Activated CD4-positive, alpha-beta T cell treated with anti-CD3 and anti-CD28 coated beads, Interleukin-2, amount 50 U/mL, for 1 hour (primary cell): Measurements from ENCODE around the gene DOCK11.

Source experiments
- DNase-seq: peaks from one replicate; pipeline ENCODE4 v3.0.0-alpha.2; 2020

DOCK11 gene

DNA sequence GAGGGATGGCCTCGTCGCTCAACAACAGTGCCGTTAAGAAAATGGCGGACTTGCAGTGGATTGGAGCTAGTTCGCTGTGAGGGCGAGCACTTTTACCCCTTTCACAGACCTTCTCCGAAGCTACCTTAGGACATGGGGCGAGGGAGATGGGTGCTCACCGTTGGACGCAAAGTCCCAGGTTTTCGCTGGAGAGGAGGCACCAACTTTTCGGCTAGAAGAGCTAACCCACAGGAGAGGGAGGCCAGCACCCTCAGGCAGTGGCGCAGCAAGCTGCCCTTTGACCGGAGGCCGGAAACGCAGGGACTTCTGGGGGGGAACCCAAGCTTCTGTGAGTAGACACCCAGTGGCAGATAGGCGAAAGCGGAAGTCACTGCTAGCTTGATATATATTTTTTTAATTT lies 138.7 kb downstream of the DOCK11 start:
- no peak for DNase-seq

DNA sequence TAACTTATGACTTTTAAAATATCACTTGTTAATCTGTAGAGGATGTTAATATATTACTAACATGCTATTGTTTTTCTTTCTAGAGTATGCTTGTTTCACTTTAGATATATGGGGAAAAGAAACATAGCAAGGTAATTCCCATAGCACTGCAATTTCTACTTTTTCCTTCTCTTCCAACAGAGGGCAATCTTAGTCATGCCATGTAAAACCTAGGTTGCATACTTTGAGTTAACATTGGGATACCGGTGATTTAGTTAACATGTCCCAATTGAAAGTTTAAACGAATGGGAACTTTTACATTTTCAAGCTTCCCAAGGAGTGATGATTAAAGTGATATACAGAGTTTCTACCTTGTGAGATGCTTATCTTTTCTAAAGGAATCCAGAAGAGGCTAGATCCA lies 142.4 kb downstream of the DOCK11 start:
- no peak for DNase-seq

DNA sequence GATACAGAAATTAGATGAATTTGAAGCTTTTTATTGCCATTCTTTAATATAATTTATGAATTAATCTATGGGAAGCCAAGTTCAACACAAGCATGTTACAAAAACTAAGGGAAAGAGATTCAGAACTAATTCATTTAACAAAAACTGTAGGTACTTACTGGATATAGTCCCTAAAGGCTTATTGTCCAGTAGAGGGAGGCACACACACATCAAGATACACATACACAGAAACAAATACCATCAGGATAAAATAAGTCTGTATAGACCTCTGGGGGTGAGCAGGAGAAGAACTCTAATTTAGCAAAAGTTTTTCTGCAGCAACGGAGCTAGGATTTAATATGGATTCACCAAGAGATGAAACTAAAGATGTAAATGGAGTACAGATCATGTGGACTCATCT lies 148.8 kb downstream of the DOCK11 start:
- no peak for DNase-seq

DNA sequence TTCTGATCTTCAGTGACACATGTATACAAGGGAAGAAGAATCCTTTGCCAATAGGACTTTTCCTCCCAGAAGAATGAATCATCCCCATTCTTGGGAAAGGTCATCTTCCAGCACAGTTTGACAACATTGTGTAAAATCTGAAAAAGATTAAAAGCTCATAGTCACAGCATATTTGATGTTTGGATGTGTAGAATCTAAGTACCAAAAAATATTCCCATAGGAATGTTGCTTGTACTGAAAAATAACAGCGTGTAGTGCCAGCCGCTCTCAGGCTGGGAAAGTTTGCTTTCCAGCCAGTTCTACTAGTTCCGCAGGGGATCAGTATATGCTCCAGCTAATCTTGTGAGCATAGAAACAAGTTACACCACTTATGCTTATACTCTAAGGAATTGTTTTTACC lies 157.1 kb downstream of the DOCK11 start:
- DNase-seq, result no peak

DNA sequence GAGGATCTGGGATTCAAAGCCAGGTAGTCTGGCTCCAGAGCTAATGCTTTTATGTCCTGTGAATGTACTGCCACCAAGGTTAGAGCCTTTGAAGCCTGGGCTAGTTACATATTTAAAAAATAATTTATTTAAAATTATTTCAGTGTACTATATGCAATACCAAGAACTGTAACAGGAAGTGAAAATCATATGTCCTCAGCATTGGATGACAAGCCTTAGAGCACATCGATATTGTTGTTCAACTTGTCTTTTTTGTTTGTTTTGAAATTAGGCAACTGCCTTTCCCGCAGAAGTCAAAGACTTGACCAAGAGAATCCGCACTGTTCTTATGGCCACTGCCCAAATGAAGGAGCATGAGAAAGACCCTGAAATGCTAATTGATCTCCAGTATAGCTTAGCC lies 158.7 kb downstream of the DOCK11 start:
- DNase-seq, result no peak

DNA sequence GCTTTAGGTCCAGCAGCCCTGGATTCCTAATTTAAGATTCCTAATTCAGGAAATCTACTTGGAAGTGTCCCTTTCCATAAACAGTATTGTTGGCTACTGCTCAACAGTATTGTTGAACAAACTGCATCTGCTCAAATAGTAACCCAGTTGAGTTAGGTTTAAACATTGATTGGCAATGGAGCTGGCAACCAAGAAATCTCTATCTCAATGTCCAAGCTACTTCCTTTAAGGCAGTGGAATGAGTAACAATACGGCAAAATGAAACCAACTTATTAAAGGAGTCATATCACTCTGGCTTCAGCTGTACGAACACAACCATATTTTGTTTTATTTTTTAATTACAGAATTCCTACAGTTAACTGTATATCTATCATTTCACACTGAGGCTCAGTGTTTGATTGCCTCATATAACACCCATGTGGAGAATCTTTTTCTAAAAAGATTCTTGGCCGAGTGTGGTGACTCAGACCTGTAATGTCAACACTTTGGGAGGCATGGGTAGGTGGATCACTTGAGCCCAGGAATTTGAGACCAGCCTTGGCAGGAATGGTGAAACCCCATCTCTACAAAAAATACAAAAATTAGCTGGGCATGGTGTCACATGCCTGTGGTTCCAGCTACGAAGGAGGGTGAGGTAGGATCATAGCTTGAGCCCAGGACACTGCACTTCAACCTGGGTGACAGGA lies 160.1 kb downstream of the DOCK11 start:
- DNase-seq, result no peak

DNA sequence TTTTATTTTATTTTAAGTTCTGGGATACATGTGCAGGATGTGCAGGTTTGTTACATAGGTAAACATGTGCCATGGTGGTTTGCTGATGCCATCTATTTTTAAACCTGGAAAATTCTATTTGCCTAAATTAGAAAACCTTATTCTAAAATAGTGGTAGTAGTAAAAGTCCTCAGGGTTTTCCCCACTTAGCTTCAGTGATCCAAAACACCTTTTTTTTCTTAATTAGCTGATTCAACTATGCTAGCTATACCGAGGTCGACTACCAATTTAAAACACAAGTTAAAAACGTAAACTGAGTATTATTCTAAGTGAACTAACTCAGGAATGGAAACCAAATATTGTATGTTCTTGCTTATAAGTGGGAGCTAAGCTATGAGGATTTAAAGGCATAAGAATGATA lies 161.8 kb downstream of the DOCK11 start:
- no peak for DNase-seq

DNA sequence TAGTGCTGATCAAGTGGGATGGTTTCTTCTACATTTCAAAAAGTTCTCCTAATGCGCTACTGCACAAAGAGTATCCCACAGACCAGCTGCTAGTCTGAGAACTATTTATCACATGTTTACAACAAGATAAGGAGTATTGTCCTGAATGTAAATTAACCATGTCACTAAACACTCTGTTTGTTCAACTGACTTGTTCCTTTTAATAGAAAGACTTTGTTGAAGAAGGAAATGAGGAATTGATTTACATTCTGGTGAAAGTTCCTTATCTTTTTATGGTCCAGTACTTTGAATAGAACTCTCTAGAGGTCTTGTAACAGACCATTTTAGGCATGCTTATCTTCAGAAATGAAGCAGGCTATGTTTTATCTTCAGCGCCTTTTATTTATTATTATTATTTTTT lies 164.5 kb downstream of the DOCK11 start:
- no peak for DNase-seq

DNA sequence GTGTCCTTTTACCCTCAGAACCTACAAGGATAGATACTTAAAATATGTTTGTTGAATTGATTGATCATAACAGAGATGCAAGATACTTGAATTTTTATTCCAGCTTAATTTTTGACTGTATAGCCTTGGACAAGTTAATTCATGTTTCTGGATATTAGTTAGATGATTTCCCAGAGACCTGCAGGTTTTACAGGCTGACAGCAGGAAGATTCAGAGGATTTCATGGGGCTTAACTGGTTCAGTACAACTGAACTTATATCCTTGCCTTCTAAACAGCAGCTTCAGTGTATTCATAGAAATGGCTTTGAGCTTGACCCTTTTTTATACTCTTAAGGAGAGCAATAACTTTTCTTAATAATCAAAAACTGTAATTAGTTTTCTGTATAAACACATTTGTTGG lies 169.6 kb downstream of the DOCK11 start:
- no peak for DNase-seq

DNA sequence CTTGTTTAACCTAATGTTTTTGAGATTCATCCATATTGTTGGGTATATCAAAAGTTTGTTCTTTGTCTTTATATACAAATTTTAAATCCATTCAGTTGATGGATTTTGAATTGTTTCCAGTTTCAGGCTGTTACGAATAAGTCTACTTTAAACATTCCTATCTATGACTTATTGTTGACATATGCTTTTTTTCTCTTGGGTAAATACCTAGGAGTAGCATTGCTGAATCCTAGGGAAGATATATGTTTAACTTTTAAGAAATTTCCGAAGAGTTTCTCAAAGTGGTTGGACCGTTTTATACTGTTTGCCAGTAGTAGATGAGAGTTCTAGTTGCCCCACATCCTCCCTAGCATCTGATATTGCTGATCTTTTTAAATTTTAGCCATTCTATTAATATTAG lies 170.9 kb downstream of the DOCK11 start:
- DNase-seq, result no peak

DNA sequence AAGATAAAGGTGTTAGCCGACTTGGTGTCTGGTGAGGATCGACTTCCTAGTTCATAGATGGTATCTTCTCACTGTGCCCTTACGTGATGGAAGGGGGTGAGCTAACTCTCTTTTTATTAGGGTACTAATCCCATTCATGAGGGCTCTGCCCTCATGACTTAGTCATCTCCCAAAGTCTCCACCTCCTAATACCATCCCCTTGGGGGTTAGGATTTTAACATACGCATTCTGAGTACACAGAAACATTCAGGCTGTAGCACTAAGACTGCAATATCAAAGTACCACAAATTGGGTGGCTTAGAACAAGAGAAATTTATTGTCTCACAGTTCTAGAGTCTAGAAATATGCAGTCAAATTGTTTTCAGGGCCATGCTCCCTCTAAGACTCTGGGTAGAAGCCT lies 173.8 kb downstream of the DOCK11 start:
- no peak for DNase-seq

DNA sequence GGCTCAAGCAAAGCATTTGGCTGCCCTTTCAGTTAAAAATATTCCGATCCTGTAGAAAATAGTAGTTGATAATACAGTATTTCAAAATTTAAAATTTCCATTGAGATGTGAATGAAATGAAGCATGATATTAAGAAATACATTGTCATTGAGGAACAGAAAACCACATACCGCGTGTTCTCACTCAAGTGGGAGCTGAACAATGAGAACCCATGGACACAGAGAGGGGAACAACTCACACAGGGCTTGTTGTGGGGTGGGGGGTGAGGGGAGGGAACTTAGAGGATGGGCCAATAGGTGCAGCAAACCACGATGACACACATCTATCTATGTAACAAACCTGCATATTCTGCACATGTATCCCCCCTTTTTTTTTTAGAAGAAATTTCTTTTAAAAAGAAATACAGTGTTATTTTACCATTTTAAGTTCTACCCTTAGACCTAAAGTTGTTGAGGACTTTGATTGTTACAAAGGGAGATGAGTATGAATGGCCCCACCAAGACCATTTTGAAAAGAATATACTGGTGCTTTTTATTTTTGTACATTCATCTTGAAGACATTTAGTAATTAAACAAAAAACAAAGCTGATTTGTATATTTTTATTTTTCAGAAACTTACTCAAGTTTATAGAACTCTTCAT lies 179.8 kb downstream of the DOCK11 start:
- DNase-seq, result no peak

DNA sequence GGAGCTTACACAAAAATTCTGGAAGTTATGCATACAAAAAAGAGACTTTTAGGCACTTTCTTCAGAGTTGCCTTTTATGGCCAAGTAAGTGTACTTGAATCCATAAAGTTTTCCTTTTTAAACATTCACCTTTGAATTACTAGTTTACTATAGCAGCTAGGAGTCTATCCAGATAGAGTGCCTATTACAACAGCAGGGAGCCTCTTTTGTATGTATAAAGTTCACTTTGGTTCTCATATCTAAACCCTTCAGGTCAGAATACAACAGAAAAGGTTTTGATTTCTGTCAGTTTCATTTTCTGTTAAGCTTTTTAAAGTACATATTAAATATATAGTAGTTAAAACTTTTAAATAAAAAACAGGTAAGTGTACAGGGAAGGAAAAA lies 180.3 kb downstream of the DOCK11 start:
- DNase-seq, result no peak

DNA sequence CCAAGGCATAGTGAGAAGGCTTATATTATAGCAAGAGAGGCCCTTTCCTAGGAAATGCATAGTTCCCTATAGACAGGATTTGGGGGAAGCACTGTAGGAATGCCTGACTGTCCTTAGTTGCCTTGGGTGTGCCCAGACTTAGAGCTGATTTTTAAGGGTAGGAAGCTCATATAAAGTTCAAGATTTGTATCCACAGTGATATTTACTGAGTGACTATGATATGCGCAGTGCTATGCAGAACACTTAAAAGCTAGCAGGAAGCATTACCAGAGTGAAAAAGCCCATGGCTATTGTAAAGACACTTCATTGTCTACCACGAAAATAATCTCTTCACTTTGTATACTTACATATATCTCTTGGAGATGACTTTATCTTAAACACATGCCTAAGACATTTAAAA lies 181.7 kb downstream of the DOCK11 start:
- no peak for DNase-seq

DNA sequence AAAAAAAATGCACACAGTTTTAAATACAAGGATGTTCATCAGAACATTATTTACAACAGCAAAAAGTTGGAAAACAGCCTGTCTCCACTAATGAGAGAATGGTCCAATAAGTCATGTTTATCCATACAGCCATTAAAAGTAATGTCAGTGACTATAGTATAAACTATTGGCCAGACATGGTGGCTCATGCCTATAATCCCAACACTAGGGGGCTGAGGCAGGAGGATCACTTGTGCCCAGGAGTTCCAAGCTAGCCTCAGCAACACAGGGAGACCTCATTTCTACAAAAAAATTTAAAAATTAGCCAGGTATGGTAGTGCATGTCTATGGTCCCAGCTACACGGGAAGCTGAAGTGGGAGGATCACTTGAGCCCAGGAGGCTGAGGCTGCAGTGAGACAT lies 183.7 kb downstream of the DOCK11 start:
- DNase-seq, result no peak

DNA sequence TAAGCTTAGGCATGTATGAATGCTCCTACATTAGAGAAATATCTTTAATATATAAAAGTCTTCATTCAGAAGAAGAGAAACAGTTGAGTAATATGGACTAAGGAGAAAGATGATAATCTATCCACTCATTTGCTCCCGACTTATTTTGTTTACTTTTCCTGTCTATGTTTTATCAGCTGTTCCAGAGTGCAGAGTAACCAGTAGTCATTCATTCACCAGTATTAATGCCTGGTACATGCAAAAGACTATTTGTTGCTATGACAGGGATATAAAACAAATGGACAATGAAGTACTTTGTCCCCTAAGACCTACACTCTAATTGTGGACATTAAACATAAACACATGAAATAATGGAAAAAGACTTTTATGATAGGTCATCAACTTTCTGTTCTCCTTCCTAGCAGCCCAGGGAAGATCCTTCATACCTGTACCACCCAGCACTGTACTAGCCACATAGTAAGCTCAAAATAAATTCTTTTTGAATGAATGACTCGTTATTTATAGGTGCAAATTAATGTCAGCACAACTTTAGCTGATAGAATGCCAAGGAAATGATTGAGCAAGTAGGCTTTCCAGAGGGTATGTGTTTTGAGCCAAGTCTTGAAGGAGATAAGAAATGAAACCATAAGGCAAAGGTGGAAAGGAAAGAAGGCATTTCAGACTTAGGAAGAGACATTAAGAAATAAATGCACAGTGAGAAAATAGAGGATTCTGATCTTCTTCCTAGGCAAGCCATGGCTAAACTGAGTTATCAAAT lies 186.8 kb downstream of the DOCK11 start:
- DNase-seq, result no peak

DNA sequence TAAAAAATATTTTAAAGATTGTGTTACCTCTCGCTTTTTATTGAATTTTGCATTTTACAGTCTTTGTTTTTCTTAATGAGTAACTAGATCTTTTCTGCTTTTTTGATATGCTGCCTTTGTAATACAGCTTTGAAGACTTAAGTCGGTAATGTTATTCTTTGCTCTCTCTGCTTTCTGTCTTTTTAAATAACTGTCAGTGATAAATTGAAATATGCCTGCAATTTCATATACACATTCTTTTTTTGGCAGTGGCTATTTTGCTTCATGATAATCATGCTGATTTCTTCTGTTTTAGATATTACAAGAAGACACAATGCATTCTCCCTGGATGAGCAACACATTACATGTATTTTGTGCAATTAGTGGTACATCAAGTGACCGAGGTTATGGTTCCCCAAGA lies 189.8 kb downstream of the DOCK11 start:
- no peak for DNase-seq

DNA sequence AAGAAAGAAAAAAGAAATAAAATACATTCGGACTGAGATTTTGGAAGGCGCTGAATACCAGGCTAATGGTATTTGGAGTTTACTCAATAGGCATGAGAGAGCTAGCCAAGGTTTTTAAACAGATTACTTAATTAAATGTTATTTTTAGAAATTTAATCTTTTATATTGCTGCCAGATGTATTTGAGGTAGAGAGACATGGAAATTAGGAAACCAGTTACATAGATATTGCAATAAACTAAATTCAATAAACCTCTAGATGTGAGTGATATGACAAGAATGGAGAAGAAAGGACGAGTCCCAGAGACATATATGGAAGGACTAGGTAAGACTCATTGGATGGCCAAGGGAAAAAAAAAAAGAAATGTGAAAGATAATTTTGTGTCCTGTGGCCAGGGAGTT lies 193.3 kb downstream of the DOCK11 start:
- DNase-seq, result no peak

DNA sequence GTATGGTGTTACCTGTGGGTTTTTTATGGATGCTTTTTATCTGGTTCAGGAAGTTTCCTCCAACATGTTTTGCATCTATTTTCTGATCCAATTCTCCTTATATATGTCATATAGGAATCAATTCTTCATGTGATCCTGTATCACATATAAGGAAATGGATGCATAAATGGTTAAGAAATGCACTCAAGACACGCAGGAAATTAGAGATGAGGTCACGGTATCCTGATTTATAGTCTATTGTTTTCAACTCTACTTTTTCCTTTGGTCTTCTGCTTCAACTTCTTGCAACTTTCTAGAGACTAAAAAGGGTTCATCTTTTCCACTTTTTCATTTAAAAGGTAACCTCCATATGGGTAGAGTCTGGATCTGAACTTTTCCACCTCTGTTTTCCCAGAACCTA lies 198.2 kb downstream of the DOCK11 start:
- DNase-seq, result no peak

DNA sequence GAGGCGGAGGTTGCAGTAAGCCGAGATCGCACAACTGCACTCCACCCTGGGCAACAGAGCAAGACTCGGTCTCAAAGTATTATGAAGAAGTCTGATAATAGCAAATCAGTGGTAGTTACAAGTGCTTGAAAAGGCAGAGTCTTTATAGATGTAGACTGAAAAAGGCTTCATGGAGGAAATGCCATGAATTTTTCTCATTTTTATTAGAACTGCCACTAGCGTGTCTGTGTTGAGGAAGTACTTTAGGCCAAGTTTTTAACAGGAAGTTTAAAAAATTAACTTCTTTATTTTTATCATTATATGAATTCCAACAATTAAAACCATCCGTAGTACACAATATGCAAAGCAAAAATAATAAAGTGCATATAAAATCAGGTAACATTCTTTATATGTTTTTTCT lies 199.0 kb downstream of the DOCK11 start:
- no peak for DNase-seq

DNA sequence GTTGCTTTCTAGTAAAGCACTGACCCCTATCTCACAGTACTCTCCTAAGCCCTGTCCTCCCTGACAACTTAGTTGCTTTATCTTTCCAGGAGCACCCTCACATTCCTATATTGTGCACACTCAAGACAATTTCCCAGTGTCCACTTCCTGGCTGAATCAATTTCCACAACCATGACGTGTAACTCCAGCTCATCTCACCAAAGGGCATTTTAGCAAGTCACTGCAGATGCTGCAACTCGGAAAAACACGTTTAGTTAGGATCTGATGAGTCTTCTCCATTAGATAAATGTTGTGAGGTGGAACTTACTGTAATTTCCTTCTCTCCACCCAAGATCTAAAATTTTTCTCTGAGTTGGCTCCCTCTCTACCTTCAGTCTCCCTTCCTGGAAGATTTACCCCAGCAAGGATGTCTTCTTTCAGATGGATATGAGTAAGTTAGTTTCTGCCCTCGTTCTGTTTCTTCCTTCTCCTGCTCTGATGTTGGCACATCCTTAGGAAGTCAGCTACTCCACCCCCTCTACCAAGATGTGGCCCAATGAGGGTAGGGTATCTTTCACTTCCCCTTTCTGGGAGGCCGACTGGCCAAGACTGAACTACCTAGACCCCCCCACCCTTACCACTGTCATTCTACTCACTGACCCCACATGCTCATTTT lies 203.0 kb downstream of the DOCK11 start:
- no peak for DNase-seq

DNA sequence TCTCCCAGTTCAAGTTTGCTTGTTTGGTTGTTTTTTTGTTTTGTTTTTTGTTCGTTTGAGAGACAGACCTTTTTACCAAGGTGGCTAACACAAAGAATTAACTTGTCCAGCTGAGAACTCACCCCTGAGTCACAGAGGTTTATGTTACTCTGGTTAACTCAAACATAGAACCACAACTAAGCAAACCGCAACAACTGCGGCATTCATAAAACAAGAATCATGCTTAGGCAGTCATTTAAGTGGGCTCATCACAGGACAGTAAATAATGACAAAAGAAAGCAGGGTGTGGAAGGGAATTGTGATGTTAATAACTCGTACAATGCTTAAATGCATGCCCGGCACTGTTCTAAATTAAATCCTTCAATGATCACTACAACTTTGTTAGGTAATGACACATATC lies 207.1 kb downstream of the DOCK11 start:
- no peak for DNase-seq

DNA sequence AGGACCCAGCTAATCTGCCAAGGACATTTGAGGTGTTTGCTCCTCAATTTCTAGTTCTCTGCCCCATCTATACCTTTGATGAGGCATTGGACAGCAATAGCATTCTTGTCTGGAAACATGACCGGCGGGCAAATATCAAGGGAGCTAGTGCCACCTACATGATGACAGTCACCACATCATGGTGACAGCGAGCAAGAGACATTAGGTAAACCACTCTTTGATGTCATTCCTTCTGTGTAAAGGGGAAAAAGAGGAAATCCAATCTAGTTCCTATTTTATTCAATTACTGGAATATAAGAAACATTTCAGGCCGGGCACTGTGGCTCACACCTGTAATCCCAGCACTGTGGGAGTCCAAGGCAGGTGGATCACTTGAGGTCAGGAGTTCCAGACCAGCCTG lies 211.1 kb downstream of the DOCK11 start:
- DNase-seq, result no peak

DNA sequence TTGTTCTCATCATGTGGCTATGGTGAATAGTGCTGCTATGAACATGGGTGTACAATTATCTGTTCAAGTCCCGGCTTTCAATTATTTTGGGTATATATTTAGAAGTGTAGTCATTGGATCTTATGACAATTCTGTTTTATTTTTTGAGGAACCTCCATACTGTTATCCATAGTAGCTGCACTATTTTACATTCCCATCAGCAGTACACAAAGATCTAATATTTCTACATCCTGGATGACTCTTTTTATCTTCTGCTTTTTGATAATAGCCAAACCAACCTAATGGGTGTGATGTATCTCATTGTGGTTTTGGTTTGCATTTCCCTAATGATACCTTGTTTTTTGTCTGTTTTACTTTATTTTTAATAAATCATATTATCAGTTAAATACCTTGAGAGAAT lies 218.9 kb downstream of the DOCK11 start:
- DNase-seq, result no peak
